ENCODE results near the gene SLC22A16.

DNA sequence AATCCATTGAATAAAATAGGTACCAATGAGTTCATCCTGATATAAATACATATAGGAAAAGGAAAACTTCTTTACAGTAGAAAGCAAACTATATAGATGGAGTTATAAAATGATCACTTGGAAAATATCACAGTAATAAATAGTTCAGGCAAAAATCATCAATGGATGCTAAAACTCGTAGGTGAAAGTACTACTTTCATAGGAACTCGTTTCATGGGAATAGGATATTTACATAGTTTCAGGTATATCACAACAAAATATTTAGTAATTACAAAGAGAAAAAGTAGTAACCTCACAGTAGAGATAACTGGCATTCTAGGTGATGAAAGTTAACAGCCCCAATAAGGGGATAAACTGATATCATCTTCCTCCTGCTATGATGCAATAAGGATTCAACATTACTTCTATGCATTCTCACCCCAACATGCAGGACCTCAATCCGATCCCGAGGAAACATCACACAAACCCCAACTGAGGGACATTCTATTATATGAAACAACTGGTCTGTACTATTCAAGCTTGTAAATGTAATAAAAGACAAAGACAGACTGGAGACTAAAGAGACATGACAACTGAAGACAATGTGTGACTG, 74.7 kb downstream of the SLC22A16 start:
- TF ChIP-seq, protein P1, sequence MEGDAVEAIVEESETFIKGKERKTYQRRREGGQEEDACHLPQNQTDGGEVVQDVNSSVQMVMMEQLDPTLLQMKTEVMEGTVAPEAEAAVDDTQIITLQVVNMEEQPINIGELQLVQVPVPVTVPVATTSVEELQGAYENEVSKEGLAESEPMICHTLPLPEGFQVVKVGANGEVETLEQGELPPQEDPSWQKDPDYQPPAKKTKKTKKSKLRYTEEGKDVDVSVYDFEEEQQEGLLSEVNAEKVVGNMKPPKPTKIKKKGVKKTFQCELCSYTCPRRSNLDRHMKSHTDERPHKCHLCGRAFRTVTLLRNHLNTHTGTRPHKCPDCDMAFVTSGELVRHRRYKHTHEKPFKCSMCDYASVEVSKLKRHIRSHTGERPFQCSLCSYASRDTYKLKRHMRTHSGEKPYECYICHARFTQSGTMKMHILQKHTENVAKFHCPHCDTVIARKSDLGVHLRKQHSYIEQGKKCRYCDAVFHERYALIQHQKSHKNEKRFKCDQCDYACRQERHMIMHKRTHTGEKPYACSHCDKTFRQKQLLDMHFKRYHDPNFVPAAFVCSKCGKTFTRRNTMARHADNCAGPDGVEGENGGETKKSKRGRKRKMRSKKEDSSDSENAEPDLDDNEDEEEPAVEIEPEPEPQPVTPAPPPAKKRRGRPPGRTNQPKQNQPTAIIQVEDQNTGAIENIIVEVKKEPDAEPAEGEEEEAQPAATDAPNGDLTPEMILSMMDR (IDR thresholded peaks at IDR 0.05), result no peak
- no peak for TF ChIP-seq POLR2A (IDR thresholded peaks at IDR 0.05)

All from heart left ventricle (tissue), 13 donors.